22Rv1 (cell line): ENCODE measurements around the gene GRM1.

Experiments
- ZFX ChIP-seq: fragments of 450-650 bp; IDR thresholded peaks from 2 replicates; pipeline ENCODE4 v1.6.1; 2017; ENCODE audit warnings: antibody characterized with exemption, borderline replicate concordance
- TF ChIP-seq, protein P1 (sequence below): fragments of 450-650 bp; IDR thresholded peaks from 2 replicates; pipeline ENCODE4 v1.5.1; 2017; ENCODE audit warnings: mild to moderate bottlenecking

DNA sequence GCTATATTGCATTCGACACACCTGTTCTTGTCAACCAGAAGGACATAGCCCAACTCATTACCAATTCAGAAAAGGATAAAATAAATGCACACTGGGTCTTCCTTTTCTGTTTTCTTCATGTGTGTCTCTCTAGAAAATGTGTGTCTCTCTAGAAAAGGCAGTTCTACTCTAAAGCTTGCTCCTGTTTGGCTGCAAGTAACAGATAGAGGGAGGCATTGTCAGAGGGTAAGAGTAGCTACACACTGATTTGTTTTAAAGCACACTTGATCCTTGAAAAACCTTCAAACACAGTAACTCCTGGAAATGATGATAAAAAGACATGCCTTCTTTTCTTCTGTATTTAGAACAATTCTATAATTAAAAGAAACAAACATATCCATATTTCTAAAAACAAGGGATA lies 21.3 kb downstream of the GRM1 start:
- TF ChIP-seq, protein P1, sequence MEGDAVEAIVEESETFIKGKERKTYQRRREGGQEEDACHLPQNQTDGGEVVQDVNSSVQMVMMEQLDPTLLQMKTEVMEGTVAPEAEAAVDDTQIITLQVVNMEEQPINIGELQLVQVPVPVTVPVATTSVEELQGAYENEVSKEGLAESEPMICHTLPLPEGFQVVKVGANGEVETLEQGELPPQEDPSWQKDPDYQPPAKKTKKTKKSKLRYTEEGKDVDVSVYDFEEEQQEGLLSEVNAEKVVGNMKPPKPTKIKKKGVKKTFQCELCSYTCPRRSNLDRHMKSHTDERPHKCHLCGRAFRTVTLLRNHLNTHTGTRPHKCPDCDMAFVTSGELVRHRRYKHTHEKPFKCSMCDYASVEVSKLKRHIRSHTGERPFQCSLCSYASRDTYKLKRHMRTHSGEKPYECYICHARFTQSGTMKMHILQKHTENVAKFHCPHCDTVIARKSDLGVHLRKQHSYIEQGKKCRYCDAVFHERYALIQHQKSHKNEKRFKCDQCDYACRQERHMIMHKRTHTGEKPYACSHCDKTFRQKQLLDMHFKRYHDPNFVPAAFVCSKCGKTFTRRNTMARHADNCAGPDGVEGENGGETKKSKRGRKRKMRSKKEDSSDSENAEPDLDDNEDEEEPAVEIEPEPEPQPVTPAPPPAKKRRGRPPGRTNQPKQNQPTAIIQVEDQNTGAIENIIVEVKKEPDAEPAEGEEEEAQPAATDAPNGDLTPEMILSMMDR: no peak
- no peak for TF ChIP-seq ZFX
